Non-pigmented ciliary epithelial cell (primary cell): ENCODE data around the gene NSF.
"Not testable (repeated sequence)": the region's sequence is repeated elsewhere in the genome, so short reads cannot be mapped to it uniquely, and the experiment has no call there.

Experiments used
- DNase-seq: peaks from one replicate; pipeline ENCODE4 v3.0.0-alpha.2; 2010; ENCODE audit warnings: low read depth

NSF gene

DNA sequence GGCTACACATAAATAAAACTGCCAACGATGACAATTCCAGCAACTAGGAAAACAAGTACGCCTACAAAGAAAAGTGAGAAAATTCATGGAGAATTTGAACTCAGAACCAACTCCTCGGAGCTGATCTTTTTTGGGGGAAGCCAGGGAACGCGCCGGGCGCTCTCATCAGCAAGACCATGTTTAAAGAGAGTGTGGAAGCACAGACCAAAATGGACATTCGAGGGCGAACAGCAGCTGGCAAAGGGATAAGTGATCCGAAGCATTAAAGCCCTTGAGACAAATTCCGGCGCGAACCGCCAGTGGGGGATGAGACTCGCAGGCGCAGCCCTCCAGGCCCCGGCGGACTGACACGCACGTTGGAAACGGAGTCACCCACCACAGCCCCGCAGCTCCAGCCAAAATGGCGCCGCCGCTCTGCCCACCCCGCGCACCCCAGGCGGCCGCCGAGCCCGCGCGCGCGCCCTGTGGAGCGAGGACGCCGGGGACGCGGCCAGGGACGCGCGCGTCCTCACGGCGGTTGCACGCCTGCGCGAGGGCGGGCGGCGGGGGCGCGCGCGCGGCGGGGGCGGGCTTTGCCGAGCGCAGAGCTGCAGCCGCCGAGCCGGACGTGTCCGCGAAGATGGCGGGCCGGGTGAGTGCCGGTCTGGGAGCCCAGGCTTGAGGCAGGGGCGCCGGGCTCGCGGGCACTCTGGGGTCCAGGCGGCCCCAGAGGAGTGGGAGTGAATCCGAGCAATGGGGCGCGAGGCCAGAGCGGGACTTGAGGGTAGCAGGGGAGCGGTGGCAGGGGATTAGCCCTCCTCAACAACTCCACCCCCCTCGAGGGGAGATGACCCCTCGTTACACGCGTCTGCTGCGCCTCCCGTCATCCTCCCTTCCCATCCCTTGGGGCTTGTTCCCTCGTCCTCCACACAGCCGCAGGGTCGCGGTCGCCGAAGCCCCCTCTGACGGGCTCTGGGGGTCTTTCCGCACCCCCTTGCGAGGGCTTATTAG, at the start of gene NSF:
Gene NSF (plus strand): TSS at position 513 of the 990 bp plus-strand sequence. CDS start 107 bp downstream, at position 620.
- DNase-seq: not testable (repeated sequence)

- DNase-seq: not testable (repeated sequence)
These were observed 41.9 kb upstream of the NSF start for GRCh38 chr17:46548607-46549006.

DNA sequence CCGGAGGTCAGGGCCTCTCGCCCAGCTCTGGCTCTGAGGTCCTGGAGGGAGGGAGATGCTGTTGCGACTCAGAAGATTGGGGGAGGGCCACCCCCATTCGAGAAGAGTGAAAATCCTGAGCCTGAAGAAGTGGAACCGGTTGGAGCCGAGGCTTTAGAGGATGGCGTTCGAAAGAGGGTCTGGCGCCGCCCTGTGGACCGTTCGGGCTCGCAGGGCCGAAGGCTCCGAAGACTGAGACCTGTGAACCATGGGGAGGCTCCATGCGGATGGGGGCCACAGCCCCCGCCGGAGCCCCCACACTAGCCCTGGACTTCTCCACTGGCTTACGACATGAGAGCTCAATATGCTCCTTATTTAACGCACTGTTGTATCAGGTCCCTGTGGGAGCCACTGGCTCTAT, 31.3 kb upstream of the NSF start:
- DNase-seq: not testable (repeated sequence)

GRCh38 chr17:46560048-46560447, 30.4 kb upstream of the NSF start:
- DNase-seq: not testable (repeated sequence)

GRCh38 chr17:46566284-46566683, 24.2 kb upstream of the NSF start:
- not testable (repeated sequence) for DNase-seq

- DNase-seq: not testable (repeated sequence)
These were observed 23.5 kb upstream of the NSF start for GRCh38 chr17:46566980-46567379.

GRCh38 chr17:46571796-46572195, 18.7 kb upstream of the NSF start:
- DNase-seq: not testable (repeated sequence)

DNA sequence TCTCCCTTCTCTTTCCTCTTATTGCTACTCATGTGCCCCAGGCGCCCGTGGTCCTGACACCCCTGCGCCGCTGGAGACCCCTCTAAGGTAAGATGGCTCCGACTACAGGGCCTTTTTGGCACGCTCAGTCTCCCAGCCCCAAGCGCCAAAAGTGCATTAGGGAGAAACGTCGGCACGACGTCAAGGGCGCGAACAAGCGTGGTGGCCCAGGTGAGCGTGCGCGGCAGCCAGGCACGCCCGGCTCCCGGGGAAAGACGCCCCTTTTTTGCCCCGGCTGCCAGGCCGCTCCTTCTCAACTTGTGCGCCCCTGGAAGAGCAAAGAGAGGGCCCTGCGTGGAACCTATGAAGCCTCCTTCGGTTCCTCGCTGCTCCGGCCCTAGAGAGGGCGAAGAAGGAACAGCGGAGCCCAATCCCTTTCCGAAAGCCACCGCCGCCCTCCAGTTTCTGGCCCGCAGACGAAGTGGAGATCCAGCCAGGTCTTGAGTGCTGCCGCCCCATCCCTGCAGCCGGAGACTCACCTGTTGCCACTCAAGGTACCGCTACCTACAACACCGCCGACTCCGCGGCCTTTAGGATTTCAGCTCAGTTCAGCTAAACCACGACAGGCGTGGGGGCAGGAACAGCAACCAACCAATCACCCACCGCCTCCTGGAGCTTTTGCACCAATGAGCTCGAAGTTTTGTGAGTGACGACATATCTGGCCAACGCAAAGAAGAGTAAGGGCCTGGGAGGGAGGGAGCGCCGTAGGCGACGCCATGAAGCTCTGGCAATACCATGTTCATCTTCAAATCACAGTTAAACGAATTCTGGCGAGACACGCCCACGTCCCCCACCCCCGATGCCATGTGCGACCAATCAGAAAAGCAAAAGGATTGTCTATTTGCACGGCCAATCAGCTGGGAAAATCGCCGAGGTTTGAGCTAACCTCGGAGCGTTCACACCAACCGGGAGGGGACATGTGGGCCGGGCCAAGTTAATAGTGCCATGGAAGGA, 11.1 kb upstream of the NSF start, which contains the start of gene ARL17A:
Gene ARL17A (minus strand): TSS at position 609 of the 993 bp plus-strand sequence. CDS start 3,369 bp downstream, outside the sequence.
- not testable (repeated sequence) for DNase-seq

DNA sequence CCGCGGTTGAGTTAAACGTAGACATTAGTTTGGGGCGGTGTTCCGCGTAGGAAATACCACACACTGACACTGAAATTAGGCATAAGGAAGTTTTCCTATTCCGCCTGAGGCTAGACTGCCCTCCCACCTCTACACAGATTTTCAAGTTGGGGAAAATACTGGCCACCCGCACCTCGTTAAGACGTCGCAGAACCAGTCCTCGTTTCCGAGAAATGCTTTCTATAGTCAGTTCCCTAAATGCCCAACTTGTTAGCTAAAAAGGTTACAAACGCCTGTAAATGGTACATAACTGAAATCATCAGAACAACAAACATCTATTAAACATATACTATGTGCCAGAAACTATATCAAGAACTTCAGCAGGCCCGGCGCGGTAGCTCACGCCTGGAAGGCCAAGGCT, 10.4 kb upstream of the NSF start:
- DNase-seq: not testable (repeated sequence)

DNA sequence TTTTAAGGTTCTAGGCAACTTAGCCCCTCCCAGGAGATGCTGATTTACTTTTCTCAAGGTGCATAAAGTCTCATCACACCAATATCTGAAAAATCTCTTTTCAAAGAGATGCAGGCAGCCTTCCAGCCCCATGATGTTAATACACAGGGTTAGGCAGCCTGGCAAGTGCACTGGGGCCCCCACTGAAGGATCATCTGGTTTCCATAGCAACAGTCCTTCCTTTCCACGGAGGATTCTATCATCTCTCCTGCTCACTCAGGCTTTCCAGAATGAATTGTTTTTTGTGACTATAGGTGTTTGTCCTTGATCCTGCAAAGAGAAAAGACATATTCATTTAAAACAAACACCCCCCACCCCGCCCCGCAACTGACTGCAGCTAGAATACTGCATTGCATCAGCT, 5.0 kb upstream of the NSF start:
- not testable (repeated sequence) for DNase-seq

- not testable (repeated sequence) for DNase-seq
These were observed 863 bp downstream of the NSF start for GRCh38 chr17:46591332-46591731.

GRCh38 chr17:46598344-46598931, 8.0 kb downstream of the NSF start:
- not testable (repeated sequence) for DNase-seq

DNA sequence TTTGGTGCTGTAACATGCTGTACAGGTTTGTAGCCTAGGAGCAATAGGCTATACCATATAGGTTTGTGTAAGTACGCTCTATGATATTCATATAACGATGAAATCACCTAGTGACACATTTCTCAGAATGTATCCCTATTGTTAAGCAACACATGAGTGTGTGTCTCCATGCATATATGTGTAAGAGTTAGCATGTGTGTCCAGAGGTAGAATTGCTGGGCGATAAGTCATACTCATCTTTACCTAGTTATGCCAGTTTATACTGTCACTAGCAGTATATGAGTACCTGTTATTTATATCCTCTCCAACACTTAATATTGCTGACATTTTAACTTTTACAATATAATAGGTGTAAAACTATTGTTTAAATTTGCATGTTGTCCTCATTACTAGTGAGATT, 10.3 kb downstream of the NSF start:
- DNase-seq: not testable (repeated sequence)

- not testable (repeated sequence) for DNase-seq
These were observed 12.7 kb downstream of the NSF start for GRCh38 chr17:46603125-46603524.

DNA sequence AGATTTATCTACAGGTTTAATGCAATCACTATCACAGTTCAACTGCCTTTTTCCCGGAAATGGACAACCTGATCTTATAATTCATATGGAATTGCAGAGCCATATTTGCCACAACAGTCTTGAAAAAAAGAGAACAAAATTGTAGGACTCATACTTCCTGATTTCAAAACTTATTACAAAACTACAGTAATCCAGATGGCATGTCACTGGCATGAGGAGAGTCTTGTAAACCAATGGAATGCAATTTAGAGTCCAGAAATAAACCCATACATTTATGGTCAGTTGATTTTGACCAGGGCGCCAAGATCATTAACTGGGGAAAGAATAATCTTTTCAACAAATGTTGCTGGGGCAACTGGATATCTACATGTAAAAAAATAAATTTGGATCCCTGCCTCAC, 20.8 kb downstream of the NSF start:
- not testable (repeated sequence) for DNase-seq

GRCh38 chr17:46613876-46614275, 23.4 kb downstream of the NSF start:
- DNase-seq: not testable (repeated sequence)

GRCh38 chr17:46617121-46617520, 26.7 kb downstream of the NSF start:
- not testable (repeated sequence) for DNase-seq

- DNase-seq: not testable (repeated sequence)
These were observed 28.5 kb downstream of the NSF start for GRCh38 chr17:46618975-46619374.

DNA sequence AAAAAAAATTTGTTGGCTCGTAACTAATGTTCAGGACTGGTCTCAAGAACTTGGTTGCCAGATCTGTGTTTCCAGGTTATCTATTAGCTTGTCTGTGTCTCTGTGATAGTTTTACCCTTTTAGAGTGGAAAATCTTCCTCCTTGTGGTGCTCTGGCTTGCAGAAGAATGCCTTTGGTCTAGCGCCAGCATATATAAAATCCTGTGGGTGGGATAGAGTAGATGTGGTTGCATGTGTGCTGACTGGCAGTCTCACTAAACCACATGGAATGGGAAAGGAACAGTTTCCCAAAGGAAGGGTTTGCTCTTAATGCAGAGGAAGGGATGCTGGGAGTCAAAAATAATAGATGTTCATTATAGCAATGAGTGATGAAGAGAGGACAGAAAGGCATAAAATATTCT, 33.3 kb downstream of the NSF start:
- not testable (repeated sequence) for DNase-seq

DNA sequence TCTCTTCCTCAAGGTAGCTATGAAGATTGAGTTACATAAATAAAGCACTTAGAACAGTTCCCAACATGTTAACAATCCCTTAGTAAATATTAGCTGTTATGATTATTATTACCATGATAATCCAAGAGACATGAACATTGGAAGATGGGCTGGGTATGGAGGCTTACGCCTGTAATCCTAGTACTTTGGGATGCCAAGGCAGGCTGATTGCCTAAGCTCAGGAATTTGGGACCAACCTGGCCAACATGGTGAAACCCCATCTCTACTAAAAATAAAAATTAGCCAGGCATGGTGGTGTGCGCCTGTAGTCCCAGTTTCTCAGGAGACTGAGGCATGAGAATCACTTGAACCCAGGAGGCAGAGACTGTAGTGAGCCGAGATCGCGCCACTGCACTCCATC, 34.3 kb downstream of the NSF start:
- not testable (repeated sequence) for DNase-seq

GRCh38 chr17:46627452-46627851, 37.0 kb downstream of the NSF start:
- DNase-seq: not testable (repeated sequence)
